Lower leg skin (tissue), 3 donors: ENCODE data around the gene DTWD1.

ENCODE experiments used
- CTCF ChIP-seq, 3 donors: fragments of 450-650 bp; IDR thresholded peaks; one replicate each; pipeline ENCODE4 v1.5.1; 2016; ENCODE audit warnings: antibody characterized with exemption in 3 of 3, mild to moderate bottlenecking in 3 of 3, moderate library complexity in 2 of 3
- POLR2A ChIP-seq, 2 donors: fragments of 450-650 bp; IDR thresholded peaks; one replicate each; pipeline ENCODE4 v1.6.1; 2016 to 2017; ENCODE audit warnings: antibody characterized with exemption in 2 of 2, mild to moderate bottlenecking in 1 of 2, moderate library complexity in 1 of 2

GRCh38 chr15:49620199-49620598, 649 bp upstream of the DTWD1 start:
- TF ChIP-seq CTCF (IDR thresholded peaks at IDR 0.05) (no peak), POLR2A (IDR thresholded peaks at IDR 0.05) (no peak)
